HCEC 1CT (cell line): ENCODE data around the gene UBE2D4.
"Not testable (repeated sequence)": the region's sequence is repeated elsewhere in the genome, so short reads cannot be mapped to it uniquely, and the experiment has no call there.

Source experiments
- DNase-seq: peaks from one replicate; pipeline ENCODE4 v3.0.0-alpha.2; 2017

Gene UBE2D4

DNA sequence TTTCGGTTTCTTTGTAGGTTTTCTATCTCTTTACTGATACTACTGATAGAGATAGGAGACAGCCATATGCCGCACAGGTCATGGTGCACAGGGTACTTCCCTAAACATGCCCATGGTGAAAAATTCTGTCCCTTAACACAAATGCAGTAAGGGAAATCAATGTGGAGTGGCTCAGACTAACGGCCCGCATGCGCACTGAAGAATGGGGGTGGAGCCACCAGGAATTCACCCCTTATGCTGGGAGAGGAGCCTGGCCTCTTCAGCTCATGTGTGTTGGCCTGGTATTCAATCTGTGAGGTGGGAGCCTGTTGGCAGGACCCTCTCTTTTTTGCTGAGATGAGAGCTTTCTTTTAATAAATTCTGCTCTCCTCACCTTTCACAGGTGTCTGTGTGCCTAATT, 11.4 kb upstream of the UBE2D4 start:
- DNase-seq: no peak

- no peak for DNase-seq
Observed at GRCh38 chr7:43915907-43916306, 10.3 kb upstream of the UBE2D4 start.

DNA sequence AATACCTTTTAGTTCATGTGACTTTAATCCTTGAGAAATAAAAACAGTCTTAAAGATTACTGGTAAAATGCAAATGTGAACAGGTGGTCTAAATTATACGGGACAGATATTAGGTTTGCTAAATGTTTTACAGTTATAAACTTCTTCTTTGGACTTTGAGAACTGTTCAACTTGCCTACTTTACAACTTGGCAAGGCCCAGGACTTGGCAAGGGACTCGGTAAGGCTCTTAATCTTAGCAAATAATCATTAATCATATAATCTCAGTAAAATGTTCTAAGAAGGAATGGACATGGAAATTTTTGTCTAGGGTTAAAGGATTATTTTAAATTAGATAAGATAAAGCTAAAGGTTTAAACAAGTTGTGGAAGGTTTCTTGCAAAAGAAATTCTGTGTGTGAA, 4.8 kb upstream of the UBE2D4 start:
- DNase-seq: no peak

DNA sequence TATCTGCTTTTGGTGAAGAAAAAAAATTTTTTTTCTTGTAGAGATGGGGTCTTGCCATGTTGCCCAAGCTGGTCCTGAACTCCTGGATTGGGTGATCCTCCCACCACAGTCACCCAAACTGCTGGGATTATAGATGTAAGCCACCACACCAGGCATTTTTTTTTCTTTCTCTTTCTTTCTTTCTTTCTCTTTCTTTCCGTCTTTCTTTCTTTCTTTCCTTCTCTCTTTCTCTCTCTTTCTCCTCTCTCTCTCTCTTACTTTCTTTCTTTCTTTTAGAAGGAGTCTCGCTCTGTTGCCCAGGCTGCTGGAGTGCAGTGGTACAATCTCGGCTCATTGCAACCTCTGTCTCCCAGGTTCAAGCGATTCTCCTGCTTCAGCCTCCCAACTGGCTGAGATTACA, 3.5 kb upstream of the UBE2D4 start:
- no peak for DNase-seq

- no peak for DNase-seq
Observed at GRCh38 chr7:43926798-43927123, 525 bp downstream of the UBE2D4 start.

DNA sequence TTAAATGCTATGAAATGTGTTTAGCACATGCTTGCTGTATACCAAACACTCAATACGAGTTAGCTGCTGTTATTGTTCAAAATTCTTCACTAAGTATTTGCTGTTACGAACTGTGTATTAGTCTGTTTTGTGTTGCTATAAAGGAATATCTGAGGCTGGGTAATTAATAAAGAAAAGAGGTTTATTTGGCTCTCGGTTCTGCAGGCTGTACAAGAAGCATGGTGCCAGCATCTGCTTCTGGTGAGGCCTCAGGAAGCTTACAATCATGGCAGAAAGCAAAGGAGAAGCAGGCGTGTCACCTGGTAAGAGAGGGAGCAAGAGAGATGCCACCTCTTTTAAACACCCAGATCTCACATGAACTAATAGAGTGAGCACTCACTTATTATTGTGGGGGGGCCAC, 1.6 kb downstream of the UBE2D4 start:
- DNase-seq: no peak

- no peak for DNase-seq
Observed at GRCh38 chr7:43929529-43930457, 3.6 kb downstream of the UBE2D4 start.

- no peak for DNase-seq
Observed at GRCh38 chr7:43931346-43931745, 5.1 kb downstream of the UBE2D4 start.

DNA sequence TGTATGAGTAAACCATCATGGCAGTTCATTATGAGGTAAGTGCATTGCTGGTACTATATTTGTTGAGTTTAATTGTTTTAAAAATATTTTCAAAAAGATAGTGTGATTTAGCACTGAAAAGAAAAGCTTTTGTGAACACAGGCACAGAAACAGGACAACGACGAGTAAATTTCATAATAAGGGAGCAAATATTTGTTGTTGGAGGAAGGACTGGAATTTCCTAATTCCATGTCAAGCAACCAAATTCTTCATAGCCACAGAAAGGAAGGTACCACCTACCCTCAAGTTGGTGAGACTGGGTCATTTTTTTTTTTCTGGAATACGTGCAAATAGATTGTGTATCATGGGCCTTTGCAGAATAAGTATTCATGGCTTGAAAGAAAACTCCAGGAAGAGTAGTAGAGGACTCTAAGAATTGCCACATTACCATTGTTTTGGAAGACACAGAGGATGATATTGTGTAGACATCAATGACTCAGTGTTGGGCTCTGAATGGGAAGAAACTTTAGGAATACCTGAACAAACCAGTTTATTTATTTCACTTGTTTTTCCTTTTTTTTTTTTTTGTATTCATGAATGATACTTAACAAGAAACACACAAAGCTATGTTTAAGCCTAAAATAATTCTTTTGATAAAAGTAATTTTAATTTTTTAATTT, 7.8 kb downstream of the UBE2D4 start:
- DNase-seq: no peak

DNA sequence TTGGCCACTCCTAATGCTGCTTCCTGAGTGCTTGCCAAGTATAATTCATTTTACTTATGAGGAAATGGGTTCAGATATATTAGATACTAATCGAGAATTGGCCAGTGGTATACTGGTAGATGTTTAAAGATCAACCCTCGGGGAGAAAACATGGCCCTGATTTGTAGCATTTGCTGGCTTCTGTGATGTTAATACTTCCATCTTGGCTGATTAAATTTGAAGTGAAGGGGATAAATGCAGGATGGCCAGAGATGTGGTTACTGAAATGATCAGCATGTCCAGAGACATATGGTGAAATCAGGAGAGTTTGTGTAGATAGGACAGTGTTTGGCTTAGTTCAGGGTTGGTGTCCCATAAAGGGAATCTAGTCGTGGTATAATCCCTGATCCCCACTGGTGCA, 11.2 kb downstream of the UBE2D4 start:
- no peak for DNase-seq

GRCh38 chr7:43938892-43939482, 12.8 kb downstream of the UBE2D4 start:
- no peak for DNase-seq

GRCh38 chr7:43942250-43942649, 16.0 kb downstream of the UBE2D4 start:
- no peak for DNase-seq

DNA sequence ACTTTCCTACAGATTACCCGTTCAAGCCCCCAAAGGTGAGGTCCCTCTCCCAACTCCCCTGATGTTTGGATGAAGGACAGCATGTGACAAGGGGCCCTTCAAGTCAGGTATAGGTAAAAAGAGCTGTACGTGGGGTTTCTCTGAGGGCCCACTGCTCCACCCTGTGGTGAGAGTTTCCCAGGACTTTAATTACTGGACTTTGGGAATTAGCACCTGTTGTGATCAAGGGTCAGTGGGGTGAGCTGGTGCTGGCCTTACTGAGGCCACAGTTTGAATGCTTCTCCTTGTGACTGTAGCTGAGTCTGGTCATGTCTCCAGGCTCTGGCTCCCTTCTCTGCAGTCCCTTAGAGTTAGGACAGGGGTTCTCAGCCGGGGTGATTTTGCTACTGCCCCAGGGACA, 16.8 kb downstream of the UBE2D4 start:
- DNase-seq: no peak

- DNase-seq: no peak
Observed at GRCh38 chr7:43943417-43944187, 17.4 kb downstream of the UBE2D4 start.

DNA sequence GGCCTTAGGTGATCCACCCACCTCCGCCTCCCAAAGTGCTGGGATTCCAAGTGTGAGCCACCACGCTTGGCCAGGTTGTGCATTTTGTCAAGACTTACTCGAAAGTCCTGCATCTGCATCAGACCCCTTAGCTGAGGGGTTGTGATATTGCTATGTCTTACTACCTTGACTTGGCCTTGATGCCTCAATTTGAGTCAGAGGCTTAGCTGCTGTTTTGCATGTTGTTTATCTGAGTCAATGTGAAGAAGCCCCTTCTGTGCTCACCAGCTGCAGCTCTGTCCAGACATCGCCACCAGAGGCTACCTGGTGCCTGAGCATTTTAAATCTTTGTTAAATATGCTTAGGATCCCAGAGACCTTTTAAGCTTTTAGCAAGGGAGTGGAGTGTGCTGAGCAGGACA, 18.1 kb downstream of the UBE2D4 start:
- no peak for DNase-seq

- no peak for DNase-seq
Observed at GRCh38 chr7:43952028-43952427, 25.8 kb downstream of the UBE2D4 start.

GRCh38 chr7:43953071-43953470, 26.8 kb downstream of the UBE2D4 start:
- no peak for DNase-seq

GRCh38 chr7:43954524-43955228, 28.4 kb downstream of the UBE2D4 start:
- DNase-seq: peak; percentile 61

DNA sequence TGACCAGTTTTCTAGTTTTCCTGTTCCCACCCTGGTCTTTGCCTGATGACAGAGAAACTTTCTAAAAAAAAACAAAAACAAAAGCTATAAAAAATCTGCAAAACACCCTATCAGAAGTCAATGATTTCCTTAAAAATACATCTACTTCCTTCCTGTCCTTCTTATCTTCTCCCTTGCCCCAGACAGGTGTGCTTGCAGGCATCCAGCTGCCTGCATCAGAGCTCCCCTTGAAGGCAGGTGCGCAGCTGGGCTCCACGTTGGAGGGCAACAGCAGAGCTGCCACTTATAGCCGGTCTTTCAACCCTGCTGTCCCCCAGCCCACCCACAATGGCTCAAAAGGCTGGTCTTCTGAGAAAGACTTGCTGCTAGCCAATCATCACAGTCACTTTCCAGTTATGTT, 29.8 kb downstream of the UBE2D4 start:
- no peak for DNase-seq

GRCh38 chr7:43960933-43961332, 34.7 kb downstream of the UBE2D4 start:
- DNase-seq: no peak

GRCh38 chr7:43966392-43966791, 40.2 kb downstream of the UBE2D4 start:
- not testable (repeated sequence) for DNase-seq

DNA sequence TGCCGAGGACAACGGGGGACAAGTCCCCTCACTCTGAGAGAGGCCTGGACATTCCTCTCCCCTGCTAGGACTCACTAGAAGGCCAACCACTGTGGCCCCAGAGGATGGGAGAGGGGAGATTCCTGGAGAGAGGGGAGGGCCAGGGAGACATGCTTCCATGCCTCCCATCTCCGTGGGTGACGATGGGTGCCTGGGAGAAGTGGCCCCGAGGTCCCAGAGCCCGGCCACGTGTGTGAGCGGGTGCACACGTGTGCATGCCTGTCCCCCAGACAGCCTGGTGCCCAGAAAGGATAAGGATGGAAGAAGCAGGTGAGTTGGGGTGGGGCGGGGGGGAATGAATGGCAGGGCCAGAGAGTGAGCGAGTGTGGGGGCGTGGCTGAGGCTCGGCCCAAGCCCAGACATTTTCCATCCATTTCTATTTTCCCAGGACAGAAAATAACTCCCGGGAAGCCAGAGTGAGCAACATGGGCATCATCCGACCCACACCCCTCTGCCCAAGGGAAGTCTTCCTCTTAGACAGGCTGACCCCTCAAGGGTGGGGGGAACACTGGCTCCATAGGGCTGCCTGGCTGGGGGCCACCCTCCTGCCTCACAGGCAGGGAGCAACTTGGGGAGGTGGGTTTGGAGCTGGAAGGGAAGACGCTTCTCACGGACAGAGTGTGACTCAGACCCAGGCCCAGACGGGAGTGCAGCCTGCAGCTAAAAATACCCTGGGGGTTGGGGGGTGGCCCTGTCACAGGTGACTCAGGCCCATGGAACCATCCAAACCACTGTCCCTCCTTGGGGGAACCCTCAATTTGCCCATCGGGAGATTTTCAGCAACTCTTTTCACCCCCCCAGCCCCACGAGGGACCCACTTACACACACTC, 42.2 kb downstream of the UBE2D4 start:
- not testable (repeated sequence) for DNase-seq
